Mammary epithelial cell (primary cell): Measurements from ENCODE around the gene TMEM270.

Experiments used
- CTCF ChIP-seq, 2 donors: IDR thresholded peaks in 1 of 2; conservative IDR thresholded peaks in 1 of 2; 2 replicates each; pipeline ENCODE4 v1.5.1; 2011 to 2012; ENCODE audit warnings: inconsistent platforms in 2 of 2, low read length in 2 of 2, mild to moderate bottlenecking in 2 of 2, control low read depth in 1 of 2, low read depth in 1 of 2; ENCODE audit not compliant: insufficient read depth in 1 of 2; ENCODE audit errors: extremely low read depth in 1 of 2
- EZH2 ChIP-seq: IDR thresholded peaks from 2 replicates; pipeline ENCODE4 v1.6.1; 2012; ENCODE audit warnings: low read length, inconsistent platforms, borderline replicate concordance

- no peak for TF ChIP-seq CTCF (conservative IDR thresholded peaks at IDR 0.05 in 1 of 2, IDR thresholded peaks at IDR 0.05 in 1 of 2; ENCODE audit: extremely low read depth in 1 of 2, insufficient read depth in 1 of 2, low read depth in 1 of 2, low read length in 2 of 2)
- no peak for TF ChIP-seq EZH2
Observed at GRCh38 chr7:73872056-73872908, 11.3 kb downstream of the TMEM270 start.
